T-cell (primary cell): Measurements from ENCODE around the gene OSCP1. TPM values are rescaled to one million over a fixed set of nuclear protein-coding genes. Genes with fewer than 3 reads are reported as not detected.

ENCODE experiments used
- ATAC-seq, 4 experiments: fragments of 200-7000 bp in 3 of 4; fragments of 150-1000 bp in 1 of 4; cut with Tn5 transposase; replicated peaks in 1 of 4; 1 replicate in 3 of 4; 2 replicates in 1 of 4; pipeline ENCODE4 v1.10.0; 2021; ENCODE audit warnings: moderate library complexity in 3 of 4, mild to moderate bottlenecking in 2 of 4, moderate number of reproducible peaks in 1 of 4
- CTCF ChIA-PET, 2 donors: fragments of 300-600 bp; sonication (Branson Sonifier 250); formaldehyde crosslinking; loops; one replicate each; lab custom pipeline; 2022; ENCODE audit warnings: antibody characterized with exemption in 2 of 2; lab: Charles Lee
- POLR2A ChIA-PET, 2 donors: fragments of 300-600 bp; sonication (Branson Sonifier 250); formaldehyde crosslinking; loops; one replicate each; lab custom pipeline; 2022; ENCODE audit warnings: antibody characterized with exemption in 2 of 2; lab: Charles Lee
- DNase-seq, 35 experiments: peaks; one replicate each; pipeline versions ENCODE4 v3.0.0 to v3.0.0-alpha.2; 2013 to 2023
- H3K27ac ChIP-seq: one replicate; pipeline ENCODE4 v1.5.1; 2013; ENCODE audit warnings: low read length
- H3K27me3 ChIP-seq, 2 experiments: replicated peaks in 1 of 2; 1 replicate in 1 of 2; 2 replicates in 1 of 2; pipeline versions ENCODE4 v1.6.1 to v1.7.0; 2013; ENCODE audit warnings: low read length in 1 of 2, mixed read lengths in 1 of 2; ENCODE audit not compliant: control insufficient read depth in 2 of 2, insufficient read depth in 2 of 2; ENCODE audit errors: extremely low read depth in 1 of 2
- H3K36me3 ChIP-seq, 2 donors: 1 replicate in 1 of 2; 2 replicates in 1 of 2; pipeline versions ENCODE4 v1.6.1 to v1.7.0; 2013; ENCODE audit warnings: low read length in 1 of 2; ENCODE audit not compliant: control insufficient read depth in 2 of 2, insufficient read depth in 1 of 2; ENCODE audit errors: extremely low read depth in 1 of 2
- H3K4me1 ChIP-seq, 2 experiments: 1 replicate in 1 of 2; 2 replicates in 1 of 2; pipeline versions ENCODE4 v1.6.1 to v1.7.0; 2013; ENCODE audit warnings: low read length in 2 of 2, mixed read lengths in 1 of 2; ENCODE audit not compliant: insufficient read depth in 2 of 2, control insufficient read depth in 1 of 2; ENCODE audit errors: extremely low read depth in 1 of 2
- H3K4me3 ChIP-seq, 2 donors: 1 replicate in 1 of 2; 2 replicates in 1 of 2; pipeline versions ENCODE4 v1.5.1 to v1.7.0; 2013; ENCODE audit warnings: mild to moderate bottlenecking in 2 of 2, low read length in 1 of 2, moderate library complexity in 1 of 2; ENCODE audit not compliant: control insufficient read depth in 1 of 2; ENCODE audit errors: extremely low read depth in 1 of 2
- H3K9me3 ChIP-seq: 2 replicates; pipeline ENCODE4 v1.7.0; 2013
- H3K27ac Mint-ChIP-seq, 2 donors: one replicate each; pipeline ENCODE4 v1.8.0; 2020 to 2021; ENCODE audit warnings: mild to moderate bottlenecking in 2 of 2, mixed read lengths in 2 of 2
- H3K27me3 Mint-ChIP-seq, 2 donors: one replicate each; pipeline ENCODE4 v1.8.0; 2021 to 2022; ENCODE audit warnings: mixed read lengths in 2 of 2
- H3K36me3 Mint-ChIP-seq: one replicate; pipeline ENCODE4 v1.8.0; 2021; ENCODE audit warnings: mixed read lengths
- H3K4me1 Mint-ChIP-seq, 3 donors: one replicate each; pipeline ENCODE4 v1.8.0; 2020 to 2022; ENCODE audit warnings: mixed read lengths in 3 of 3, mild to moderate bottlenecking in 1 of 3
- H3K4me3 Mint-ChIP-seq, 3 donors: one replicate each; pipeline ENCODE4 v1.8.0; 2020 to 2022; ENCODE audit warnings: mild to moderate bottlenecking in 3 of 3, mixed read lengths in 3 of 3, moderate library complexity in 3 of 3
- H3K9me3 Mint-ChIP-seq, 3 donors: one replicate each; pipeline ENCODE4 v1.8.0; 2020 to 2022; ENCODE audit warnings: mixed read lengths in 3 of 3
- WGBS: methylation state at CpG from one replicate; pipeline ENCODE4 v1.1.5; 2013; ENCODE audit warnings: missing lambda C conversion rate; ENCODE audit not compliant: insufficient coverage; 5-methylcytosine and 5-hydroxymethylcytosine counted together
- total RNA-seq, 35 experiments: library from RNA in 6 of 35; stranded (reverse) in 6 of 35; fragments of 120-200 nt in 1 of 35; gene quantifications; one replicate each; pipeline versions ENCODE4 v1.2.1 to v1.2.4 and lab custom pipeline; 2013 to 2026

The OSCP1 gene
- total RNA-seq, 5 donors from 2014 or later (not counting 1 experiment from before 2014, with no cell fraction given): 0.32 to 1.3 (median 0.68) TPM

DNA sequence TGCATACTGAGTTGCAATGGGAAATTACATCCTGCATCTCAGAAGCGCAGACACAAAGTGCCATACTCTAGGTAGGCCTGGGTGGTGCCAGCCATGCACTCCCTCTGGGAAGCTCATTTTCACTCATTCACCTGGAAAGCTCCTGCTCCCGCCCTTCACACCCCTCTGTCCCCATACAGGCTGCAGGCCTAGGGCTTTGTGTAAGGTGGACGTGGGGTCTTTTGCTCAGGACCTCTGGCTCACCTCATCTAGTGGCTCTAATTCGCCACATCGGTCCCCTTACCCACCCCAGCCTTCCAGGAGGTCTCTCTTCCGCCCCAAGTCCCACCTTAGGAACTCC is 13.2 kb upstream of the OSCP1 start:
- peak overlapping the region; percentile 83 for H3K27ac ChIP-seq
- no peaks in the 10 kb centered on the region for H3K27me3 ChIP-seq
- H3K4me1 ChIP-seq: peaks cover 14 to 28% of the 10 kb centered on the region in 2 experiments
- ATAC-seq: no peak
- Mint-ChIP-seq H3K4me3 (peak overlapping the region; percentile 95 to 100 (median 99)), H3K27me3 (no peaks in the 10 kb centered on the region), H3K4me1 (peaks cover 38 to 42% (median 41%) of the 10 kb centered on the region in 3 donors), H3K36me3 (peaks cover 16% of the 10 kb centered on the region), H3K27ac (peak overlapping the region; percentile 88 to 97), H3K9me3 (no peaks in the 10 kb centered on the region)
- DNase-seq: no peak
- 88% methylated on average over 1 of the region's 6 CpGs for WGBS
- ChIA-PET POLR2A (no interaction called here), CTCF (interaction anchor here in 1 of 2 donors (1.0 kb wide), 1 partner anchor 13 kb away, joined by 4 read pairs; the partner anchor contains the start of gene OSCP1)
- no peaks in the 10 kb centered on the region for H3K9me3 ChIP-seq
- peak overlapping the region; percentile 97 to 100 for H3K4me3 ChIP-seq
- H3K36me3 ChIP-seq: peaks cover 0 to 25% of the 10 kb centered on the region in 2 donors

GRCh38 chr1:36458910-36459309 is 8.7 kb upstream of the OSCP1 start:
- Mint-ChIP-seq H3K36me3 (peaks cover 34% of the 10 kb centered on the region), H3K4me1 (peaks cover 46 to 53% (median 47%) of the 10 kb centered on the region in 3 donors), H3K27ac (peak overlapping the region; percentile 47 to 75), H3K9me3 (no peaks in the 10 kb centered on the region), H3K4me3 (peak overlapping the region in 1 of 3 donors; percentile 66), H3K27me3 (no peaks in the 10 kb centered on the region)
- ATAC-seq (no peak), DNase-seq (no peak)
- no peak overlapping the region for H3K27ac ChIP-seq
- H3K27me3 ChIP-seq: no peaks in the 10 kb centered on the region
- ChIA-PET POLR2A (no interaction called here), CTCF (no interaction called here)
- H3K36me3 ChIP-seq: peaks cover 5 to 54% of the 10 kb centered on the region in 2 donors
- peaks cover 24 to 40% of the 10 kb centered on the region in 2 experiments for H3K4me1 ChIP-seq
- 40% methylated on average over 1 of the region's 3 CpGs for WGBS
- no peak overlapping the region for H3K4me3 ChIP-seq
- H3K9me3 ChIP-seq: no peaks in the 10 kb centered on the region

- WGBS: 0% methylated on average over 1 of the region's 5 CpGs
- POLR2A ChIA-PET: no interaction called here
- peak in 2 of 35 experiments; percentile 33 to 39 for DNase-seq
Observed at GRCh38 chr1:36457691-36458090, 7.4 kb upstream of the OSCP1 start.

GRCh38 chr1:36456391-36456928 is 6.2 kb upstream of the OSCP1 start:
- no peaks in the 10 kb centered on the region for H3K27me3 Mint-ChIP-seq
- Histone ChIP-seq H3K4me3 (no peak overlapping the region), H3K4me1 (peaks cover 15 to 22% of the 10 kb centered on the region in 2 experiments), H3K27me3 (no peaks in the 10 kb centered on the region), H3K9me3 (no peaks in the 10 kb centered on the region), H3K27ac (no peak overlapping the region), H3K36me3 (peaks cover 5 to 50% of the 10 kb centered on the region in 2 donors)
- ChIA-PET CTCF (no interaction called here), POLR2A (no interaction called here)
- no peak overlapping the region for H3K27ac Mint-ChIP-seq
- DNase-seq (no peak), ATAC-seq (no peak)
- peaks cover 34 to 44% (median 44%) of the 10 kb centered on the region in 3 donors for H3K4me1 Mint-ChIP-seq
- no peaks in the 10 kb centered on the region for H3K9me3 Mint-ChIP-seq
- peaks cover 34% of the 10 kb centered on the region for H3K36me3 Mint-ChIP-seq
- H3K4me3 Mint-ChIP-seq: peak overlapping the region in 1 of 3 donors; percentile 33

More at GRCh38 chr1:36457691-36458090, 7.4 kb upstream of the OSCP1 start:
- Mint-ChIP-seq H3K4me1 (peaks cover 37 to 42% (median 40%) of the 10 kb centered on the region in 3 donors), H3K27ac (peak overlapping the region; percentile 74 to 85), H3K4me3 (peak overlapping the region; percentile 17 to 66 (median 28)), H3K36me3 (peaks cover 34% of the 10 kb centered on the region), H3K9me3 (no peaks in the 10 kb centered on the region), H3K27me3 (no peaks in the 10 kb centered on the region)
- CTCF ChIA-PET: no interaction called here
- H3K36me3 ChIP-seq: peaks cover 5 to 54% of the 10 kb centered on the region in 2 donors
- H3K4me1 ChIP-seq: peaks cover 17 to 29% of the 10 kb centered on the region in 2 experiments
- H3K27ac ChIP-seq: no peak overlapping the region
- H3K4me3 ChIP-seq: no peak overlapping the region
- H3K27me3 ChIP-seq: no peaks in the 10 kb centered on the region
- no peaks in the 10 kb centered on the region for H3K9me3 ChIP-seq
- peak; percentile 40 to 94 (median 58) for ATAC-seq

GRCh38 chr1:36455386-36455785 is 5.1 kb upstream of the OSCP1 start:
- ATAC-seq: no peak
- peaks cover 26% of the 10 kb centered on the region for H3K36me3 Mint-ChIP-seq
- no peaks in the 10 kb centered on the region for H3K9me3 Mint-ChIP-seq
- CTCF ChIA-PET: no interaction called here
- no peak overlapping the region for H3K4me3 ChIP-seq
- no CpG with 5 or more reads among the region's 1 CpG for WGBS
- H3K4me1 Mint-ChIP-seq: peaks cover 38 to 46% (median 42%) of the 10 kb centered on the region in 3 donors
- no peak for DNase-seq
- H3K9me3 ChIP-seq: no peaks in the 10 kb centered on the region
- no peaks in the 10 kb centered on the region for H3K27me3 Mint-ChIP-seq
- POLR2A ChIA-PET: no interaction called here
- H3K4me3 Mint-ChIP-seq: no peak overlapping the region
- no peak overlapping the region for H3K27ac ChIP-seq
- H3K27ac Mint-ChIP-seq: no peak overlapping the region
- peaks cover 15 to 29% of the 10 kb centered on the region in 2 experiments for H3K4me1 ChIP-seq
- no peaks in the 10 kb centered on the region for H3K27me3 ChIP-seq
- H3K36me3 ChIP-seq: peaks cover 5 to 39% of the 10 kb centered on the region in 2 donors

DNA sequence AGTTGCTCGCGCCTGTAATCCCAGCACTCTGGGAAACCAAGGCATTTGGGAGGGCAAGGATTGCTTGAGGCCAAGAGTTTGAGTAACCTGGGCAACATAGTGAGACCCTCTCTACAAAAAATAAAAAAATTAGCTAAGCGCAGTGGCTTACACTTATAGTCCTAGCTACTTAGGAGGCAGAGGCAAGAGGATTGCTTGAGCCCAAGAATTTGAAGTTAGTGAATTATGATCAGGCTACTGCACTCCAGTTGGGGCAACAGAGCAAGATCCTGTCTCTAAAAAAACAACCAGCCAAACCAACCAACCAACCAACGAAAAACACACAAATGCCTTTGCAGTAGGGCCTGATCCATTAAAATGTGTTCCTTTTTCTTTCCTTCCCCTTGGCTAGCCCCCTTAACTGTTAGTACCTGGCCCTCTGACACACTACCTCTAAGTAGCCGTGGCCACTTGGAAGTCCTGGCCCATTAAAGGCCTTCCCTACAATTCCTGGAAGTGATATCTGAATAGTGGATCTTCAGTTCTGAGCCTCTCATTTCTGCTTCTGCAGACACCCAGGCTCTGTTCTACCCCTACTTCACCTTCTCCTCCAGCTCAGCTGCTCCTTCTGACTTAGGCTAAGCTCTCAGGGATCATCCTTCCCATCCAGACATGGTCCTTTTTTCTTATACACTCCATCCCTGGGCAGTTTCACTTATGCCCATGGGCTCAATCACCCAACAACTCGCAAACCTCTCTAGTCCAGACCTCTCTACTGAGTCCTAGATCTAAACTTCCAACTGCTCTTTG is 3.5 kb upstream of the OSCP1 start:
- no peaks in the 10 kb centered on the region for H3K9me3 Mint-ChIP-seq
- ATAC-seq: no peak
- H3K27me3 ChIP-seq: no peaks in the 10 kb centered on the region
- H3K4me3 ChIP-seq: no peak overlapping the region
- H3K27ac Mint-ChIP-seq: peak overlapping the region; percentile 4 to 29
- ChIA-PET POLR2A (no interaction called here), CTCF (no interaction called here)
- H3K9me3 ChIP-seq: no peaks in the 10 kb centered on the region
- peaks cover 5 to 29% of the 10 kb centered on the region in 2 donors for H3K36me3 ChIP-seq
- H3K4me1 ChIP-seq: peaks cover 15 to 34% of the 10 kb centered on the region in 2 experiments
- peaks cover 21% of the 10 kb centered on the region for H3K36me3 Mint-ChIP-seq
- no peak overlapping the region for H3K27ac ChIP-seq
- no peak for DNase-seq
- WGBS: 100% methylated on average over 4 of the region's 6 CpGs
- peaks cover 38 to 49% (median 44%) of the 10 kb centered on the region in 3 donors for H3K4me1 Mint-ChIP-seq
- no peak overlapping the region for H3K4me3 Mint-ChIP-seq
- no peaks in the 10 kb centered on the region for H3K27me3 Mint-ChIP-seq
